ENCODE measurements around the gene NGB. TPM values are rescaled to one million over a fixed set of nuclear protein-coding genes. Genes with fewer than 3 reads are reported as not detected.
A peak's percentile ranks its signal among the peaks of the same experiment; 100 is the strongest.

The NGB gene
- total RNA-seq, 2 donors from 2014 or later, result not detected

- intact Hi-C loops (cut with DNase I), result no loop called here
Measured at GRCh38 chr14:77270361-77271112, 469 bp downstream of the NGB start.

GRCh38 chr14:77268989-77269600 lies 1.9 kb downstream of the NGB start:
- intact Hi-C loops (cut with DNase I), result no loop called here
- peak; percentile 71 for DNase-seq (ENCODE audit: low spot score)

More at GRCh38 chr14:77270361-77271112, 469 bp downstream of the NGB start:
- peak; percentile 75 for DNase-seq (ENCODE audit: low spot score)

GRCh38 chr14:77267937-77268699 lies 2.9 kb downstream of the NGB start:
- DNase-seq (ENCODE audit: low spot score), result peak; percentile 71
- intact Hi-C loops (cut with DNase I), result no loop called here

- intact Hi-C loops (cut with DNase I), result no loop called here
- peak; percentile 62 for DNase-seq (ENCODE audit: low spot score)
Measured at GRCh38 chr14:77266336-77266735, 4.7 kb downstream of the NGB start.

GRCh38 chr14:77265561-77266335 lies 5.3 kb downstream of the NGB start:
- intact Hi-C loops (cut with DNase I), result no loop called here
- DNase-seq (ENCODE audit: low spot score), result peak; percentile 62

- DNase-seq (ENCODE audit: low spot score), result peak; percentile 43
- intact Hi-C loops (cut with DNase I), result no loop called here
Measured at GRCh38 chr14:77265187-77265515, 5.9 kb downstream of the NGB start.

GRCh38 chr14:77264466-77265186 lies 6.4 kb downstream of the NGB start:
- no peak for DNase-seq (ENCODE audit: low spot score)
- intact Hi-C loops (cut with DNase I), result no loop called here

- intact Hi-C loops (cut with DNase I), result no loop called here
- DNase-seq (ENCODE audit: low spot score), result no peak
Measured at GRCh38 chr14:77260631-77261030, 10.4 kb downstream of the NGB start.

- no peak for DNase-seq (ENCODE audit: low spot score)
- intact Hi-C loops (cut with DNase I), result no loop called here
Measured at GRCh38 chr14:77260199-77260598, 10.8 kb downstream of the NGB start.

- intact Hi-C loops (cut with DNase I), result no loop called here
- DNase-seq (ENCODE audit: low spot score), result no peak
Measured at GRCh38 chr14:77259025-77259715, 11.8 kb downstream of the NGB start.

GRCh38 chr14:77258566-77258965 lies 12.4 kb downstream of the NGB start:
- no peak for DNase-seq (ENCODE audit: low spot score)
- intact Hi-C loops (cut with DNase I), result no loop called here

GRCh38 chr14:77257700-77258099 lies 13.3 kb downstream of the NGB start:
- DNase-seq (ENCODE audit: low spot score), result no peak
- intact Hi-C loops (cut with DNase I), result no loop called here

GRCh38 chr14:77256694-77257093 lies 14.3 kb downstream of the NGB start:
- no peak for DNase-seq (ENCODE audit: low spot score)
- intact Hi-C loops (cut with DNase I), result no loop called here

GRCh38 chr14:77253333-77254190 lies 17.4 kb downstream of the NGB start:
- intact Hi-C loops (cut with DNase I), result no loop called here
- DNase-seq (ENCODE audit: low spot score), result no peak

- no peak for DNase-seq (ENCODE audit: low spot score)
- intact Hi-C loops (cut with DNase I), result no loop called here
Measured at GRCh38 chr14:77251870-77252269, 19.1 kb downstream of the NGB start.

- no peak for DNase-seq (ENCODE audit: low spot score)
Measured at GRCh38 chr14:77250927-77251326, 20.1 kb downstream of the NGB start.

GRCh38 chr14:77249286-77249685 lies 21.7 kb downstream of the NGB start:
- DNase-seq (ENCODE audit: low spot score), result no peak
- intact Hi-C loops (cut with DNase I), result no loop called here

More at GRCh38 chr14:77250927-77251326, 20.1 kb downstream of the NGB start:
- intact Hi-C loops (cut with DNase I), result no loop called here

- intact Hi-C loops (cut with DNase I), result no loop called here
- no peak for DNase-seq (ENCODE audit: low spot score)
Measured at GRCh38 chr14:77248666-77249065, 22.3 kb downstream of the NGB start.
